ENCODE data around the gene SPIRE1.
"Not testable (repeated sequence)": the region's sequence is repeated elsewhere in the genome, so short reads cannot be mapped to it uniquely, and the experiment has no call there.

SPIRE1 gene

DNA sequence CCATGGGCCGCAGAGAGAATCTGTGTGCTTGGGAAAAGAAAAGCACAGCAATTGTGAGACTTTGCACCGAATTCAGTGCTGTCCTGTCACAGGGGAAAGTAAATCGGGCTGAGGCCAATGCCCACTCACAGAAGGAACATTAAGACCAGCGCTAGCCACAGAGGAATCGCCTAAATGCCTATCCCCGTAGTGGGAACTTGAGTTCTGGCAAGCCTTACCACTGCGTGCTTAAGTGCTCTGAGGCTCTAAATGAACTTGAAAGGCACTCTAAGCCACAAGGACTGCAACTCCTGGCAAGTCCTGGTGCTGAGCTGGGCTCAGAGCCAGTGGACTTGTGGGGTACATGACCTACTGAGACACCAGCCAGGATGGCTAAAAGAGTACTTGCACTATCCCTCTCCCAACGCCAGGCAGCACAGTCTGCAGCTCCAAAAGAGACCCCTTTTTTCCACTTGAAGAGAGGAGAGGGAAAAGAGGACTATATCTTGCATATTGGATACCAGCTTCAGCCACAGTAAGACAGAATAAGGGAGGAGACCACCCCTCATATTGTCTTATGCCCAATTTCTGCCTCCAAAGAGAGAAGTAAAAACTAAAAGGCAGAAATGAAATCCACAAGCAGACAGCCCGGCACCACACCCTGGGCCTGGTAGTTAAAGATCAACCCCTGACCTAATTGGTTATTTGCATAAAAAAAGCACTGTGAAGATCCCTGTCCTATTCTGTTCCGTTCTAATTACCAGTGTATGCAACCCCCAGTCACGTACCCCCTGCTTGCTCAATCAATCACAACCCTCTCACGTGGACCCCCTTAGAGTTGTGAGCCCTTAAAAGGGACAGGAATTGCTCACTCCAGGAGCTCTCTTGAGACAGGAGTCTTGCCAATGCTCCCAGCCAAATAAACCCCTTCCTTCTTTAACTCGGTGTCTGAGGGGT, 105.7 kb downstream of the SPIRE1 start:
- DNase-seq: not testable (repeated sequence)

DNA sequence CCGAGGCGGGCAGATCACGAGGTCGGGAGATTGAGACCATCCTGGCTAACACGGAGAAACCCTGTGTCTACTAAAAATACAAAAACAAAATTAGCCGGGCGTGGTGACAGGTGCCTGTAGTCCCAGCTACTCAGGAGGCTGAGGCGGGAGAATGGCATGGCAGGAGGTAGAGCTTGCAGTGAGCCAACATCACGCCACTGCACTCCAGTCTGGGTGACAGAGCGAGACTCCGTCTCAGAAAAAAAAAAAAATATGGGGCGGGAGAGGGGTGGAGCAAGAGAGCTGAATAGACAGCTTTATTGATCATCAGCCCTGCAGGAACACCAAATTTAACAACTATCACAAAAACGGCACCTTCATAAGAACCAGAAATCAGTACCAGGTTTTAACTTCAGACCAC, 106.4 kb downstream of the SPIRE1 start:
- not testable (repeated sequence) for DNase-seq

GRCh38 chr18:12543697-12544096, 114.2 kb downstream of the SPIRE1 start:
- DNase-seq: no peak

DNA sequence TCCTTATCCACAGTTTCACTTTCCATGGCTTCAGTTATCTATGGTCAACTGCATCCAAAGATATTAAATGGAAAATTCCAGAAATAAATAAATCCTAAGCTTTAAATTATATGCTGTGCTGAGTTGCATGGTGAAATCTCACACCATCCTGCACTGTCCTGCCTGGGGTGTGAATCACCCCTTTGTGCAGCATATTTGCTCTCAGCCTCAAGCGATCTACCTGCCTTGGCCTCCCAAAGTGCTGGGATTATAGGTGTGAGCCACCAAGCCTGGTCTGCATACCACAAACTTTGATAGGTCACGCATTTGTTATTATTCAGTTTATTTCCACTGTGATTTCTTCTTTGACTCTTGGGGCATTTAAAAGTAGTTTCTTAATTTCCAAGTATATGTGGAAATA, 117.2 kb downstream of the SPIRE1 start:
- no peak for DNase-seq

DNA sequence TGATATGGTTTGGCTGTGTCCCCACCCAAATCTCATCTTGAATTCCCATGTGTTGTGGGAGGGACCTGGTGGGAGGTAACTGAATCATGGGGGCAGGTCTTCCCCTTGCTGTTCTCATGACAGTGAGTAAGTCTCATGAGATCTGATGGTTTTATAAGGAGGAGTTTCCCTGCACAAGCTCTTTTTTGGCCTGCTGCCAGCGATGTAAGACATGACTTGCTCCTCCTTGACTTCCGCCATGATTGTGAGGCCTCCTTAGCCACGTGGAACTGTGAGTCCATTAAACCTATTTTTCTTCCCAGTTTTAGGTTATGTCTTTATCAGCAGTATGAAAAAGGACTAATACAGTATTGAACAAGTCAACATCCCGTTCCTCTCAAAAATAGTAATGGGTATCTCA, 118.7 kb downstream of the SPIRE1 start:
- not testable (repeated sequence) for DNase-seq

GRCh38 chr18:12534820-12535219, 123.1 kb downstream of the SPIRE1 start:
- DNase-seq: no peak

- no peak for DNase-seq
Observed at GRCh38 chr18:12532661-12533060, 125.2 kb downstream of the SPIRE1 start.

- no peak for DNase-seq
Observed at GRCh38 chr18:12531749-12532148, 126.2 kb downstream of the SPIRE1 start.

GRCh38 chr18:12520442-12520992, 137.4 kb downstream of the SPIRE1 start:
- no peak for DNase-seq

GRCh38 chr18:12518832-12519531, 138.9 kb downstream of the SPIRE1 start:
- no peak for DNase-seq

- no peak for DNase-seq
Observed at GRCh38 chr18:12518326-12518725, 139.6 kb downstream of the SPIRE1 start.

DNA sequence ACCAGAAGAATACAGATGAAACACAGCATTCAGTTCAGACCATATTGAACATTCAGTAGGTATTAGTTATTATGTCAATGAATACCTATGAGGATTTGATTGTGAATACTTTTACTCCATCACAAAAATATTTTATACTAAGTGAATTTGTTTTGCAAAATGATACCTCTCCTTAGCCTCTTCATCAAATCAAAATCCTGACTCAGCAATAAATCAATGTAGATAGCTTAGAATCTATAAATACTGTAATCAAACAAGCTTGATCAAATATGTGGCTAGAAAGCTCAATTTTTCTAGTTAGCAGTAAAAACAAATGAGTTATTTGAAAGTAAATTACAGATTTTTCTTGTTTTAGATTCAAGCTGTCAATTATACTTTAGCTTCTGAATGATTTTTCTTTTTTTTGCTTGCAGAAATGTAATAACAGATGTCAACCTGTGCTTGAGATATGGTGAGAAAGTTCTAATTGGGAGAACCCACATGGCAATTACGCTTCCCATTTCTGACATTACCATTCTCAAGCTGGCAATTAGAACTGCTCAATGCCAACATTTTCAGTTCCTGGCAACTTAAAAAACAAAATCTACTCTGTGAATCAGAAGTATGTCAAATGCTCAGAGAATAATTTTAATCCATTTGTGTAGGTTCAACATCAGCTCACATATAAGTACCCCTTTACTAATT, 140.6 kb downstream of the SPIRE1 start:
- DNase-seq: no peak

DNA sequence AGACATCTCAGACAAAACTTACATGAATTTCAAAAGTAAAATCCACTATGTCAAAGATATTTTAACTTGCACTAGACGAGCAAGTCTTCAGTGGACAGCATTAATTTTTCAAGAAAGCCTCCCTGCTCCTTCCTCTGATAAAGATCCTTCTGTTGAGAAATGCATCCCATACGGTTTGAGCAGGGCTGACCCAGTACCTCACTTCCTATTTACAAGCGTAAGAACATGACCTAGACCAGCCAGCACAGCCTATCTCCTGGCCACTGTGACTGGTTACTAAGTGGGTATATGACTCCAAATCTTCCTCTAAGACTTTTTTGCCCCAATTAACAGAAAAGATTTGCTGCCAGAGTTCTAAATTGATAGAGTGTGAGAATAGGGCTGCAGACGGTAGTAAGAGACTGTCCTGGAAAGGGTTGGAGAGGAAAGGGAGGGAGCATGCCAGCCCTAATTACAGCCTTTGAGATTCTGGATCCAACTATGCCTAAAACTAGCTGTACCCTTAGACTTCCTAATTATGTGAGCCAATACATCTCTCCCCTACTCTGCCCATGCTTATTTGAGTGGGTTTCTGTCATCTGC, 141.8 kb downstream of the SPIRE1 start:
- peak in 1 of 2 experiments; percentile 17 for DNase-seq

- peak; percentile 58 to 60 for DNase-seq
Observed at GRCh38 chr18:12515550-12515949, 142.4 kb downstream of the SPIRE1 start.

GRCh38 chr18:12507007-12507406, 150.9 kb downstream of the SPIRE1 start:
- no peak for DNase-seq

DNA sequence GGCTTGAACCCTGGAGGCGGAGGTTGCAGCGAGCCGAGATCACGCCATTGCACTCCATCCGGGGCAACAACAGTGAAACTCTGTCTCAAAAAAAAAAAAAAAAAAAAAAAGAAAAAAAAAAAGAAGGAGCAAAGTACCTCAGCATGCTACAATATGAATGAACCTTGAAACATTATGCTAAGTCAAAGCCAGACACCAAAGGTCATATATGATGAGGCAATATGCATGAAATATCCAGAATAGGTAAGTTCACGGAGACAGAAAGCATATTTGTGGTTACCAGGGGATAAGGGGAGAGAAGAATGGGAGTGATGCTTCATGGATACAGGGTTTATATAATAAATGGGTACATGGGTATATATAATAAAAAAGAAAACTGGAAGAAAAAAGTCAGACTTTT, 156.9 kb downstream of the SPIRE1 start:
- no peak for DNase-seq

DNA sequence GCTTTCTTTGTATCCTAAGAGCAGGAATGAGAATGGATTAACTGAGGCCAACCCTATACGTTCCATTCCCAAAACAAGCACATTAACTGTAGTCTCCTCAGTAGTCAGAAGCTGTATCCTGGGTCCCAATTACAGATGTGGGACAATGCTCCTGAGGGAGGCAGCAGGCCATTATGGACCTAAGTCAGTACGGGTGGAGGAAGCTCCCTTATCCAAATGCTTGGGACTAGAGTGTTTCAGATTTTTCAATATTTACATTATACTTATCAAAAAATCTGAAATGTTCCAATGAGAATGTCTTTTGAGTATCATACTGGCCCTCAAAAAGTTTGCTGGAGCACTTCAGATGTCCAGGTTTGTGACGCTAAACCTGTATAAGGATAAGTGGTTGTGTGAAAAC, 160.1 kb downstream of the SPIRE1 start:
- no peak for DNase-seq

GRCh38 chr18:12497296-12497695, 160.6 kb downstream of the SPIRE1 start:
- DNase-seq: no peak

GRCh38 chr18:12492907-12493306, 165.0 kb downstream of the SPIRE1 start:
- no peak for DNase-seq

DNA sequence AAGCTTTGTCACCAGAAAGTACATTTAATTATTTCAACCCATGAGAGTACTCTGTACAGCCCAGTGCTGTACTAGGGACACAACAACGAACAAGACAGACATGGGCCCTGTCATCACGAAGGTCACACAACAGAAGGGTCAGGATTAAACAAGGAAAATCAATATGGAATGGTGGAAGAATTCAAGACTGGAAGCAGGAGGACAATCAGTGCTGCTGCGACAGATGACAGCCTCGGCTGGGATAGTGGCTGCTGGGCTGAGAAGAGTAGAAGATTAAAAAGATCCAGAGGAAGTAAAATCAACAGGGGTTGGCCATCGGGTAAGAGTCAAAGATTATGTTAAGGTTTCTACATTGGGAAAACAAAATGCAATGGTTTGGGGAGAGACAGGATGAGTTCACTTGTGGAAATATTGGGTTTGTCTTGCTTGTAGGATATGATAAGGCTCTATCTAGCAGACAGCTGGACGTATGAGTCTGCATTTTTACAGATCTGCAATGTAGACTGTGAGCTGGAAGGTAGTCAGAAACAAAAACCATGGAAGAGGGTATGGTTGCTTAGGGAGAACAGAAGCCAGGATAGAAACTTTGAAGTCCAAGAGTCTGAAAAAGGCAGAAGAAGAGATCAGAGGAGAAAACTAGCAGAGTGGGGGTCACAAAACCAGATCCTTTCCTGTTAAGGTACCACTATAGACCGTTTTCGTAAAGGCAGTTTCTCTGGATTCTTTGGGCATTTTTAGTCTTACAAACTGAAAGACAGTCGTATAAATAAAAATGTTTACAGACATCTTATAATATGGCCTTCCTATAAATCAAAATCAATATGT, 166.1 kb downstream of the SPIRE1 start:
- no peak for DNase-seq

GRCh38 chr18:12485479-12486105, 172.3 kb downstream of the SPIRE1 start:
- DNase-seq: no peak

Data from Kasumi-1 (cell line).